LoVo (cell line): Measurements from ENCODE around the gene INHA.

ENCODE experiments used
- DNase-seq: peaks from one replicate; pipeline ENCODE4 v3.0.0-alpha.2; 2016; ENCODE audit warnings: low spot score

Gene INHA

DNA sequence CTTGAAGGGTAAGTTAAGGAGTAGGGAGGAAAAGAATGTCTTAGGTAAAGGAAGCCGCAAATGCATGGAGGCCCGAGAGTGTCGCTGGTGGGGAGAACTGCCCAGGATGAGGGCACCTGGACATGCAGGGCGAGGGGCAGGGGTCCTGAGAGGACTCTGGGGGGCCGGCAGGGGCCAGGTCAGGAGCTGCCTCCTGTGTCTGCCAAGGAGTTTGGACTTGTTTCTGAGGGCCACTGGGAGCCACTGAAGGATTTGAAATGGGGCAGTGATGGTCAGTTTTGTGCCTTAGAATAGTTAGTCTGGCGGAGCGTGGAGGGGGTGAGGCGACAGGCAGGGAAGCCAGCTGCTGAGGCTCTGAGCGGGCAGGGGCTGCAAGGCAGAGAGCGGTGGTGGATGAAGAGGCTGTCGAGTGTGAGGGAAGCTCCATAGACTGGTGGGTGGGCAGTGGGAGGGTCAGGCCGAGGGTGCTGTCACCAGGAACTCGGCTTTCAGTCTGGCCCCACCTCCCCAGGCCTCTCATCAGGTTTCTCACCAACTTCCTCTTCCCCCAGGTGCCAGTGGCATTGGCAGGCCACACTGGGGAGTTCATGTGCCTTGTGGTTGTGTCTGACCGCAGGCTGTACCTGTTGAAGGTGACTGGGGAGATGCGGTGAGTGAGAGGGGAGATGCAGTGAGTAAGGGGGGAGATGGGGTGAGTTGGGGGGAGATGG lies 40.6 kb downstream of the INHA start:
- DNase-seq: no peak

DNA sequence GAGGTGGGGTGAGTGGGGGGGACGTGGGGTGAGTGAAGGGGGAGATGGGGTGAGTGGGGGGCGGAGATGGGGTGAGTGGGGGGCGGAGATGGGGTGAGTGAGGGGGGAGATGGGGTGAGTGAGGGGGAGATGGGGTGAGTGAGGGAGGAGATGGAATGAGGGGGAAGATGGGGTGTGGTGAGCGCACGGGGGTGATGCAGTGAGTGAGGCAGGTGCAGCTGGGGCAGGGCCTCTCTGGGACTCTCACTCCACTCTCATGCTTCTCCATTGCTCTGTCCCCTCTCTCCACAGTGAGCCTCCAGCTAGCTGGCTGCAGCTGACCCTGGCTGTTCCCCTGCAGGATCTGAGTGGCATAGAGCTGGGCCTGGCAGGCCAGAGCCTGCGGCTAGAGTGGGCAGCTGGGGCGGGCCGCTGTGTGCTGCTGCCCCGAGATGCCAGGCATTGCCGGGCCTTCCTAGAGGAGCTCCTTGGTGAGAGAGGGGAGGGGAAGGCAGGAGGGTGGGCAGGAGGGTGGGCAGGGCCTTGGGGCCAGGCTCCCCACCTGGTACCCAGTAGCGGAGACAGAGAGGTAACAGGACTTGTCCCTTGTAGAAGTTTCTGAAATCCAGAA lies 41.5 kb downstream of the INHA start:
- DNase-seq: no peak

DNA sequence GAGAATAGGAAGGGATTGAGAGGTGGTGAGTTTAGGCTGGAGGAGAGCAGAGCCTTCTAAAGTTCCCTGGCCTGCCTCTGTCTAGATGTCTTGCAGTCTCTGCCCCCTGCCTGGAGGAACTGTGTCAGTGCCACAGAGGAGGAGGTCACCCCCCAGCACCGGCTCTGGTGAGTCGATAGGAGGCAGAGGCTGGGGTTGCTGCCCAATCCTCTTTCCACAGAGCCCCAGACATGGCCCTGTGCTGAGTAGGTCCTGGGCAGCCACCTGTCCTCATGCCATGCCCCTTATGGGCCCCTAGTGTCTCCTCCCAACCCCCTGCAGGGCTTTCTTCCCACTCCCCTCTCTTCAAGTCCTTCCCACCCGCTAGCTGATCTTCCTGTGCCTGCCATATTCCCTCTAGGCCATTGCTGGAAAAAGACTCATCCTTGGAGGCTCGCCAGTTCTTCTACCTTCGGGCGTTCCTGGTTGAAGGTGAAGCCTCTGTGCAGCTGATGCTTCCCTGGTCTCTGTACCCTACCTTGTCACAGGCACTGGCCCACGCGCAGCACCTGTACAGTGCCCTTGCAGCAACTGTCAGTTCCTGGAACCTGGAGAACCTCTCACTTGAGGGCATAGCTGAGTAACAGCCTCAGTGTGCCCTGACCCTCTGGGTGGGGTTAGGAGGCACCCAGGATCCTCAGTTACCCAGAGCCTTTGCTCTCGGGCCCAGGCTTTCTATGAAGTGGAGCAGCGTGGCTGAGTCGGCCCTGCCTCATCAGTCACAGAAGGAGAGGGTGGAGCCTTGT lies 42.2 kb downstream of the INHA start:
- DNase-seq: no peak

DNA sequence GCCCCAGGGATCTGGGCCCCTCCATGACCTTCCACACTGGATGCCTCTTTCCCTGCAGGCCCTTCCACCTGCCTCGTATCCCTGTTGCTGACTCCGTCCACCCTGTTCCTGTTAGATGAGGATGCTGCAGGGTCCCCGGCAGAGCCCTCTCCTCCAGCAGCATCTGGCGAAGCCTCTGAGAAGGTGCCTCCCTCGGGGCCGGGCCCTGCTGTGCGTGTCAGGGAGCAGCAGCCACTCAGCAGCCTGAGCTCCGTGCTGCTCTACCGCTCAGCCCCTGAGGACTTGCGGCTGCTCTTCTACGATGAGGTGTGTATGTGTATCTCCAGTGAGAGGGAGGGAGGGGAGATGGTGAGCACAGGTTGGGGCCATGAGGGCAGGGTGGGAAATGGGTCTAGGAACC lies 42.9 kb downstream of the INHA start:
- DNase-seq: no peak

GRCh38 chr2:219615894-219616293 lies 43.8 kb downstream of the INHA start:
- DNase-seq: no peak

DNA sequence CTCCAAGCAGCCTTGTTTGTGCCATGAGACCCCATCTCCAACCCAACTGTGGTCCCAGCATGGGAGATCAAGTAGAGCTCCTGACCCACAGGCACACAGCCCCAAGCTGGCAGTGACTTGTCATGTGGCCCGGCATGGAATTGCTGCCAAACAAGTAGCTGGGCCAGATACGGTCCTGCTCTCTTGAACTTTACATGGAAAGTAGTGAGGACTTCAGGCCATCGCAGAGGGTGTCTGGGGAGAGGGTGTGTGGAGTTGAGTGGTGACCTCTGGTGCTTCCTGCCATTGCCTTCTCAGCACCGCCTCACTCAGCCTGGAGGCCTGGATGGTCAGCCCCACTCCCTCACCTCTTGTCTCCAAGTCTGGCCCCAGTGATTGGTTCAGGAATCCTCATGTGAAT lies 44.4 kb downstream of the INHA start:
- no peak for DNase-seq

DNA sequence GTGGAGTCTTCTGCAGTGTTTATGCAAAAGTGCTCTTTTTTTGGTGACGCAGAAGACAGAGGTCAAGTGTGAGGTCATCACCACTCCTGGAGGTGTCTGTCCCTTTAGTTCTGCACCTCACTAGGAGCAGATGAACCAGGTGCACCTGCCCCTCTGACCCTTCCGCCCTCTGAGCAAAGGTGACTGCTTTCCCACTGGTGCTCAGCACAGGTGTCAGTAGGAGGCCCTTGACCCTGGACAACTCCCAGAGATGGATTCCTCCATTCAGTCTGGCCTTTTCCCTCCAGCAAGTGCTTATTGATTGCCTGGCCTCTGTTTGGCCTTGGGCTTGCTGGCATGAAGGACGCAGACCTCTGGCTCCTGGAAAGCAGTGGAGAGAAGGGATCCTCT lies 46.6 kb downstream of the INHA start:
- no peak for DNase-seq

GRCh38 chr2:219619235-219619634 lies 47.1 kb downstream of the INHA start:
- no peak for DNase-seq

DNA sequence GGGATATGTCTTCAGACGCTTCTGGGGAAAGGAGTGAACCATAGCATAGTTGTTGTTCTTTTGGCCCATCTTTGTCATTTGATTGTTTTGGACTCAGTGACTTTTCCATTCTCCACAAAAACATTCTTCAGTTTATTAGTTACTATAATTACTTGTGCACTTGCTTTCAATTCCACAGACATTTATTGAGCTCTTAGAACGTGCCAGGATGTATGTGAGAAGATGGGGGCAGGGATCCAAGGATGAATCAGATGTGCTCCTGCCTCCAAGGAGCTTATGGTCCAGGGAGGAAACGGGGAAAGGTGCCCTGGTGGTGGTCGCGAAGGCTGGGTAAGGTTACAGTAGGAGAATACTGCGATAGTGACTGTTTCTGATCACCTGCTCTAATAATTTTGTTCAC lies 48.4 kb downstream of the INHA start:
- no peak for DNase-seq

- no peak for DNase-seq
Observed at GRCh38 chr2:219621935-219622334, 49.8 kb downstream of the INHA start.

DNA sequence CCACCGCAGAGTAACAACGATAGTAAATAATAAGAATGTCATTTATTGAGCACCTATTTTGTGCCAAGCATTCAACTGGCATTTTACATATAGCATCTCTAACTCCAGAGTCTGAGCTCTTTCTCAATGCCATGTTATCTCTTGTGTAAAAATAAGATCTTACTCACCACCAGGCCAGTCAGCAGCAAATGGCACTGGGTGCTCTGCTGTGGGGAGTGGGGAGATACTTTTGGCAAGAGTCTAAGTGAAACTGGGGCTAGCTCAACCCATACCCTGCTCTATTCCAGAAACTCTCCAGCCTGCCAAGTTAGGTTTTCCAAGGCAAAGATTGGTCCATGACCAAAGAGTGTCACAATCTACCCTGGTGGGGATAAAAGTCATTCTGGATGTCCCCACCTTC lies 50.4 kb downstream of the INHA start:
- DNase-seq: no peak

- no peak for DNase-seq
Observed at GRCh38 chr2:219624565-219624964, 52.5 kb downstream of the INHA start.

DNA sequence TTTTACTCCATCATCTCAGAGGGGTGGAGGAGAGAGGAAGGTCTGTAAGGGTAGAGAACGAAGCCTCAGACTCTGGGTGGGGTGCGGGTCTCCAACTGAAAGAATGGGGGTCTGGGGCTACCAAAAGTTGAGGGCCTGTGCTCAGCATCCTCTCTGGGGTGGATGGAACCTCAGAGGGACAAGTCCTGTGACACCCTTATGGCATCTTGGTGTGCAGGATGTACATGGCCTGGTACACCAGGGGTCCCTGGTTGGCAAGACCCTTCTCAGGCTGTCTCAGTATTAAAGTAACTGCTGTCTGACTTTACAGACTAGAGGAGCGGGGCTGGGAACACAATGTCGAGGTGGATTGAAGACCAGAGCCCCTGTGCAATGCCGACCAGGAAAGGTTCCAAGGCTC lies 53.1 kb downstream of the INHA start:
- no peak for DNase-seq
